ENCODE data around the gene MIB1.

- TF ChIP-seq CTCF (conservative IDR thresholded peaks at IDR 0.05) = no peak
- no peak for TF ChIP-seq ZFX (IDR thresholded peaks at IDR 0.05)
Observed at GRCh38 chr18:21706386-21706865, 34.2 kb upstream of the MIB1 start.
